T-helper 22 cell (primary cell): ENCODE results near the gene PBRM1.
A peak's percentile ranks its signal among the peaks of the same experiment; 100 is the strongest.
"Not testable (repeated sequence)": the region's sequence is repeated elsewhere in the genome, so short reads cannot be mapped to it uniquely, and the experiment has no call there.

Source experiments
- DNase-seq: peaks from one replicate; pipeline ENCODE4 v3.0.0-alpha.2; 2020; ENCODE audit warnings: low read depth

Gene PBRM1

GRCh38 chr3:52685709-52686691 lies at the start of gene PBRM1, which contains the start of gene GNL3:
PBRM1 (minus strand) TSS chr3:52685913.
GNL3 (plus strand) TSS chr3:52686032; CDS start chr3:52686093, 61 bp downstream.
- DNase-seq: peak; percentile 88

GRCh38 chr3:52733256-52733891 lies 47.7 kb upstream of the PBRM1 start:
- no peak for DNase-seq

GRCh38 chr3:52731590-52731989 lies 45.9 kb upstream of the PBRM1 start:
- no peak for DNase-seq

- no peak for DNase-seq
Measured at GRCh38 chr3:52730681-52731080, 45.0 kb upstream of the PBRM1 start.

- DNase-seq: not testable (repeated sequence)
Measured at GRCh38 chr3:52728753-52729152, 43.0 kb upstream of the PBRM1 start.

- no peak for DNase-seq
Measured at GRCh38 chr3:52724511-52724910, 38.8 kb upstream of the PBRM1 start.

GRCh38 chr3:52723935-52724334 lies 38.2 kb upstream of the PBRM1 start:
- DNase-seq: no peak

- no peak for DNase-seq
Measured at GRCh38 chr3:52722491-52722890, 36.8 kb upstream of the PBRM1 start.

- no peak for DNase-seq
Measured at GRCh38 chr3:52721730-52722008, 36.0 kb upstream of the PBRM1 start.

- no peak for DNase-seq
Measured at GRCh38 chr3:52721002-52721729, 35.5 kb upstream of the PBRM1 start.

- no peak for DNase-seq
Measured at GRCh38 chr3:52719618-52720017, 33.9 kb upstream of the PBRM1 start.

- no peak for DNase-seq
Measured at GRCh38 chr3:52715714-52716305, 30.1 kb upstream of the PBRM1 start.

GRCh38 chr3:52714335-52715302 lies 28.9 kb upstream of the PBRM1 start:
- DNase-seq: no peak

GRCh38 chr3:52712291-52713212 lies 26.8 kb upstream of the PBRM1 start:
- DNase-seq: no peak

GRCh38 chr3:52710512-52710911 lies 24.8 kb upstream of the PBRM1 start:
- no peak for DNase-seq

- DNase-seq: no peak
Measured at GRCh38 chr3:52707585-52707984, 21.9 kb upstream of the PBRM1 start.

GRCh38 chr3:52705688-52706686 lies 20.3 kb upstream of the PBRM1 start, which contains the start of the genes GLT8D1 and SPCS1:
GLT8D1 (minus strand) TSS chr3:52705791; CDS start chr3:52700460, 5,331 bp downstream.
SPCS1 (plus strand) TSS chr3:52706106; CDS start chr3:52706247, 141 bp downstream.
- DNase-seq: peak; percentile 80

- DNase-seq: no peak
Measured at GRCh38 chr3:52705438-52705687, 19.6 kb upstream of the PBRM1 start.
